ENCODE data around the gene SLC30A3.

DNA sequence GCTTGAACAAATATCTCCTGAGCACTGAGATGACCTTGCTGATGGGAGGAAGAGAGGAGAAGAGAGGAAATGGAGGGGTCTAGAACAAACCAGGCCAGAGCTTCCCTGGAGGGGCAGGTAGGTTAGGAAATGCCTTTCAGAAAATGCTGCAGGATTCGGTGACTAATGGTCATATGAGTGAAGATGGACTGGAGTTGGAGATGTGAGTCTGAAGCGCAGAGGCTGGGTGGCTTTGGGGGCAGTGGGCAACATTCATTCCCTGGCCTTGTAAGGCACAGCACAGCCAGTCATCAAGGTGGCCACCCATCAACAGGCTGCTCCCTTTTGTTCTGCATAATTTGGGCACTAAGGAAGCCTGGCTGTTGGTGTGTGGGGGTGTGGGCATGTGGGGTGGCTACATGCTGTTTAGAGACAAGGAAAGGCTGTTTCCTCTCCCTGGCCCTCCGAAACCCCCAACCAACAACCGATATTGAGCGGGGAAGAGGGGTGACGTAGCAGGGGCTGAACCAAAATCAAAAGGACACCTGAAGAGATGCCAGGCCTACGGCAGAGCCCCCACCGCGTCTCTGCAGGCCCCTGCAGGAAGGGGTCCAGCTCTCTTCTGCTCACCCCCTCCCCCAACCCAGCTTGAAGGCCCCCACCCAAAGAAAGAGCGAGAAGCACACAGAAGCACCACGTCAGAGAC, 1.5 kb downstream of the SLC30A3 start:
- TF ChIP-seq EP300 (IDR thresholded peaks at IDR 0.05): no peak
- TF ChIP-seq, protein P1, sequence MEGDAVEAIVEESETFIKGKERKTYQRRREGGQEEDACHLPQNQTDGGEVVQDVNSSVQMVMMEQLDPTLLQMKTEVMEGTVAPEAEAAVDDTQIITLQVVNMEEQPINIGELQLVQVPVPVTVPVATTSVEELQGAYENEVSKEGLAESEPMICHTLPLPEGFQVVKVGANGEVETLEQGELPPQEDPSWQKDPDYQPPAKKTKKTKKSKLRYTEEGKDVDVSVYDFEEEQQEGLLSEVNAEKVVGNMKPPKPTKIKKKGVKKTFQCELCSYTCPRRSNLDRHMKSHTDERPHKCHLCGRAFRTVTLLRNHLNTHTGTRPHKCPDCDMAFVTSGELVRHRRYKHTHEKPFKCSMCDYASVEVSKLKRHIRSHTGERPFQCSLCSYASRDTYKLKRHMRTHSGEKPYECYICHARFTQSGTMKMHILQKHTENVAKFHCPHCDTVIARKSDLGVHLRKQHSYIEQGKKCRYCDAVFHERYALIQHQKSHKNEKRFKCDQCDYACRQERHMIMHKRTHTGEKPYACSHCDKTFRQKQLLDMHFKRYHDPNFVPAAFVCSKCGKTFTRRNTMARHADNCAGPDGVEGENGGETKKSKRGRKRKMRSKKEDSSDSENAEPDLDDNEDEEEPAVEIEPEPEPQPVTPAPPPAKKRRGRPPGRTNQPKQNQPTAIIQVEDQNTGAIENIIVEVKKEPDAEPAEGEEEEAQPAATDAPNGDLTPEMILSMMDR (IDR thresholded peaks at IDR 0.05): no peak

Measured in tibial nerve (tissue), 4 donors.